NOMO-1 treated with dmso at 0.1 percent for 144 hours (cell line): ENCODE measurements around the gene EXTL1.
"Not testable (repeated sequence)": the region's sequence is repeated elsewhere in the genome, so short reads cannot be mapped to it uniquely, and the experiment has no call there.

Experiments
- DNase-seq: peaks from one replicate; lab custom pipeline; 2025; ENCODE audit not compliant: unreplicated experiment; lab: John Stamatoyannopoulos, UW

Gene EXTL1, protein sequence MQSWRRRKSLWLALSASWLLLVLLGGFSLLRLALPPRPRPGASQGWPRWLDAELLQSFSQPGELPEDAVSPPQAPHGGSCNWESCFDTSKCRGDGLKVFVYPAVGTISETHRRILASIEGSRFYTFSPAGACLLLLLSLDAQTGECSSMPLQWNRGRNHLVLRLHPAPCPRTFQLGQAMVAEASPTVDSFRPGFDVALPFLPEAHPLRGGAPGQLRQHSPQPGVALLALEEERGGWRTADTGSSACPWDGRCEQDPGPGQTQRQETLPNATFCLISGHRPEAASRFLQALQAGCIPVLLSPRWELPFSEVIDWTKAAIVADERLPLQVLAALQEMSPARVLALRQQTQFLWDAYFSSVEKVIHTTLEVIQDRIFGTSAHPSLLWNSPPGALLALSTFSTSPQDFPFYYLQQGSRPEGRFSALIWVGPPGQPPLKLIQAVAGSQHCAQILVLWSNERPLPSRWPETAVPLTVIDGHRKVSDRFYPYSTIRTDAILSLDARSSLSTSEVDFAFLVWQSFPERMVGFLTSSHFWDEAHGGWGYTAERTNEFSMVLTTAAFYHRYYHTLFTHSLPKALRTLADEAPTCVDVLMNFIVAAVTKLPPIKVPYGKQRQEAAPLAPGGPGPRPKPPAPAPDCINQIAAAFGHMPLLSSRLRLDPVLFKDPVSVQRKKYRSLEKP

DNA sequence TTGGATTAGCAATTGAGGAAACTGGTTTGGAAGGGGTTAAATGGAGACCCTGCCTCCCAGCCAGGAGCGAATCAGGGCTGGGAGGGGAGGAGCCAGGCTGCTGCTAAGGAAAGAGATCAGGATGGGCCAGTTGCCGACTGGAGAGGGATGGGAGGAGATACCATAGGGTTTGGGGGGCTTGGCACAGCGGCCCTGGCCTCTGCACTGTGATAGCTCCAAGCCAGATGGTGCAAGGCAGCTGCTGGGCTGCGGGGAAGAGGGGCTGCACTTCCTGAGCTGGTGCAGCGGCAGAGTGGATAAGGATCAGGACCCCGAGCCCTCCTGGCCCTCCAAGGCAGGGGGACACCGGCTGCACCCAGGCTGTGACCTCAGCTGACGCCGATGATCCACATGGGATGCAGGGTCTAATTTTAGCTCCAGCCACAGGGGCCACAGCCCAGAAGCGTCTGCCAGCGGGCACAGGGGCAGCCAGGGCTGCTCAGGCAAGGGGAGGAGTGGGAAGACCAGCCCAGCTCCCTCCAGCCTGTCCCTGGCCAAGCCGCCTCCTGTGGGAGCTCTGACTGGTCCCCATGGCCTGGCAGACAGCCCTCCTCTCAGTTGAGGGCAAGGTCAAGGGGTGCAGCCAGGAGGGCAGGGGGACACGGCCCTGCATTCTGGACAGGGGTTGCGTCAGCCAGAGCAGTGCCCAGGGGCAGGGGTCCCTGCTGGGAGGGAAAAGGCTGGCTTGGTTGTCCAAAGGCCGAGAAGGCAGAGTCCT, at the start of gene EXTL1:
TSS of gene EXTL1 (plus strand) at position 129 of the 757 bp plus-strand sequence. CDS start 872 bp downstream, outside the sequence.
- DNase-seq, result no peak

DNA sequence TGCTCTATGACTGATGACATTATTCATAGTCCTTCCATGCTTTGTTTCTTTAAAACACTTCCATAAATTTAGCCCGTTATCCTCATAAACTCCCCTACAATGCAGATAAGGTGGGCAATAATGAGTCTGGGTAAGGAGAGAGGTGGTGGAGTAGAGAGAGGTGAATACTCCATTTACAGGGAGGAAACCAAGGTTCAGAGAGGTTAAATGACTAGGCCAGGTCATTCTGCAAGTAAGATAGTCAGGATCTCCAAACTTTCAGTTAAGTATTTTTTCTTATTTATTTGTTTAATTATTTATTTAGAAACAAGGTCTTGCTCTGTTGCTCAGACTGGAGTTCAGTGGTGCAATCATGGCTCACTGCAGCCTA, 49.8 kb upstream of the EXTL1 start:
- DNase-seq, result no peak

DNA sequence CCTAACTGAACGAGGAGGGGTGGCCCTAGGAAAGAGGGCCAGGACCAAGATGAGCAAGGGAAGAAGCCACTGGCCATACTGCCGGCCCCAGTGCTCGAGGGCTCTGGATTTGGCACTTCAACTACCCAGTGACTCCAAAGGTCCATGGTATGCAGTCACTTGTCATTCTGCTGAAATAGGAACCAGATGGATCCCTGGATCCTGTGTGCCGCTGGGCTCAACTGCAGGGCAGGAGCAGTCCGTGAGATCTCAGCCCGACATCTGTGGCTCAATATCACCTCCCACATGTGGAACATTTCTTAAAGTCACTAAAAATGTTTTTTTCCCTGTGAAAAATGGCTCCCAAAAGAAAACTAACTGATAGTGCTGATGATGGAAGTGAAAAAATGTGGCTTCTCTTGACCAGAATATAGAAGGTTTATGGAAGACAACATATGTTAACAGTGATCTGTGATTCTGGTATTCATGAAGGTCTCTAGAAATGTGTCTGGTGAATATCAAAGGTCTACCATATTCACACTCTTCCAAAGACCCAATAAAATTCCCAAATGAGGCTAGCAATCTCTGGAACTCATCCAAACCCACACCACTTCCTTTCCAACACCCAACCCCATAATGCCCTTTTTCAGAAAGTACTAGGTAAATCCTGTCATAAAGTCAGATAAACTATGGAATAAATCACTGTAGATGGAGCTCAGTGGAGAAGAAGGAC, 47.8 kb upstream of the EXTL1 start:
- DNase-seq, result no peak

DNA sequence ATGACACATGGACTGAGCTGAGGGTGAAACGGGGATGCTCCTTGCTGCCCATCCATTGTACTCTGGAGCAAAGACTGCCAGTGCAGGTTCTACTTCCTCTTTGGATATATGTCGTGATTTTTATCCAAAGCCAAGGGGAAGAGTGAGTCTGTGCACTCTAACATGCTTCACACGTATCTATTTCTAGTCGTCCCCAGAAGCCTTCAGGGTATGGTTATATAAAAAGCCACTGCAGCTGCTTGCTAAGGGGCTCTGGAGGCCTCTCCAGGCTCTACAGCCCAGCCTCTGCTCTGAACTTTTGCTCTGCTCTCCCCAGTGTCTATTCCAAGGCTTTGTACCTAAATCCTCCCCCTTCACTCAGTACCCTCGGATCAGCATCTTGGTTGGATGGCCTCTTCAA, 43.8 kb upstream of the EXTL1 start:
- DNase-seq, result no peak

DNA sequence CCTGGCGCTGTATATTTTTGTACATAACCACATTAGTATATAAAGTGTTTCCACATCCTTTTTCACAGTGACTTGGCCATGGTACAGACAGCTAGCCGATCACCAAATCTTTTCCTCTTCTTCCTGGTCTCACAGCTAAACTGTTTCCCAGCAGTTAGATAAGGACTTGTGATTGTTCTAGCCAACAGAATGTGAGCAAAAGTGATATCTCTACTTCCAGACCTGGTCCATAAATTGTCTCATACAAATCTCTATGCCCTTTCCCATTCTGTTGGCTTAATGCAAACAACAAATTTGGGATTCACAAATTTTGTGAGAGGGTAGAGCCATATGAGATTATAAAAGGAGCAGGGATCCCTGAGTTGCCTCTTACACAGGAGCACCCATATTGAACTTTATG, 43.2 kb upstream of the EXTL1 start:
- DNase-seq, result no peak

DNA sequence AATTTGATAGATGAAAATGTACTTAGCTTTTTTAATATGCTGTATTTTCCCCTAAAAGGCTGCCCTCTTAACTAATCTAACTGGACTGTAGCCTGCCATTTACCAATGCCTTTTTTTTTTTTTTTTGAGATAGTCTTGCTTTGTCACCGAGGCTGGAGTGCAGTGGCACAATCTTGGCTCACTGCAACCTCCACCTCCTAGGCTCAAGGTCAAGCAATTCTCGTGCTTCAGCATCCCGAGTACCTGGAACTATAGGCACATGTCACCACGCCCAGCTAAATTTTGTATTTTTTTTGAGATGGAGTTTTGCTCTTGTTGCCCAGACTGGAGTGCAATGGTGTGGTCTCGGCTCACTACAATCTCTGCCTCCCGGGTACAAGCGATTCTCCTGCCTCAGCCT, 42.4 kb upstream of the EXTL1 start:
- DNase-seq, result no peak

DNA sequence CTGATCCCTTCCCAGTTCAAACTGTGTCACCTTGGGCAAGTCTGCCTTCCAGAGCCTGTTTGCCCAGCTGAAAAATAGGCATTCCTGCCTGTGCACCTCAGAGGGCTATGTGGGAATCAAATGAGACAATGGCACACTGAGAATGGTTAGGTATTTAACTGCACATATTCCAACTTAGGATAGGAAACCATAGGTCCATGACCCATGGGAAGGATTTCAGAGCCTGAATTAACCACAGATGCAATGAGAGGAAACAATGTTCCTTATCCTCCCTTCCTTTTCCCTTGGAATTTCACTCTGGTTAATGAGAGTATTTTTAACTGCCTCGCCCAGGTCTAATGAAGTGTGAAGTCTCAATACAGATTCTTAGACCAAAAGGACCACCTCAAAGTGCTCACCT, 36.4 kb upstream of the EXTL1 start:
- DNase-seq, result no peak

DNA sequence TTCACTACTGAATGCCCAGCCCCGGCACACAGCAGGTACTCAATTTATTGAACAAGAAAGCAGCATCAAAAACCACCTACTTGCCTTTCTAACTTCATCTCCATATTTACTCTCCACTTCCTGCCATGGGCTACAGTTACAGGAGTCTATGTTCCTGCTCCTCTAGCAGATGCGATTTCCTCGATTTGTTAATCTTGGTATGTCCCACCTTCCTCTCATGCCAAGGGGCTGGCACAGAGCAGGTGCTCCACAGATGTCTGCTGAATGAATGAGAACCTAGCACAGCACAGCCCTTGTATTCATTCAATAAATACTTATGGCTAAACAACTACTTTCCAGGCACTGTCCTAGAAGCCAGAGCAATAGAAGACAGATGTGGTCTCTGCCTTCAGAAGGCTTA, 35.9 kb upstream of the EXTL1 start:
- no peak for DNase-seq

DNA sequence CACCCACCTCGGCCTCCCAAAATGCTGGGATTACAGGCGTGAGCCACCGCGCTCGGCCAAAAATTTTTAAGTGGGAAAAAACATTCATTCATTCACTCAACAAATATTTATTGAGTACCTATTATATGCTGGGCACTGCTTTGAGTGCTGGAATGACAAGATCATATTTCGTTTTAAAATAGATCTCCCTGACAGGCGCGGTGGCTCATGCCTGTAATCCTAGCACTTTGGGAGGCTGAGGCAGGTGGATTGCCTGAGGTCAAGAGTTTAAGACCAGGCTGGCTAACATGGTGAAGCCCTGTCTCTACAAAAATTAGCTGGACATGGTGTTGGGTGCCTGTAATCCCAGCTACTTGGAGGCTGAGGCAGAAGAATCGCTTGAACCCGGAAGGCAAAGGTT, 34.8 kb upstream of the EXTL1 start:
- DNase-seq, result not testable (repeated sequence)

DNA sequence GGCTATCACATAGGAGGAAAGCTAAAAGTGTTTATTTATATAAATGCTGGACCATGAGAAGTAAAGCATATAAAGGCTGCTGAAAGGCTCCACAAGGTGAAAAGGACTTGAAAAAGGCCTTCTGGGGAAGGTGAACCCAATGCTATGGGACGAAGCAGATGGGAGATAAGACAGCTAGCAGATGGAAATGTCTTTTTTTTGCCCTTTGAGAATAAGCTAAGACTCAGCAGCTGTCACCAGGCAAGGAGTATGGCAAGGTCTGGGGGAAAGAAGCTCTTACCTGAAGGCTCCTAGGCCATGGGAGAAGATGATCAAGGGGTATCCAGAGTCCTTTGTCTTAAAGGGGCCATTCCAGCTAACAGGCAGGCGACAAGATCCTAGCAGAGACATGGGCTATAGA, 33.6 kb upstream of the EXTL1 start:
- no peak for DNase-seq

DNA sequence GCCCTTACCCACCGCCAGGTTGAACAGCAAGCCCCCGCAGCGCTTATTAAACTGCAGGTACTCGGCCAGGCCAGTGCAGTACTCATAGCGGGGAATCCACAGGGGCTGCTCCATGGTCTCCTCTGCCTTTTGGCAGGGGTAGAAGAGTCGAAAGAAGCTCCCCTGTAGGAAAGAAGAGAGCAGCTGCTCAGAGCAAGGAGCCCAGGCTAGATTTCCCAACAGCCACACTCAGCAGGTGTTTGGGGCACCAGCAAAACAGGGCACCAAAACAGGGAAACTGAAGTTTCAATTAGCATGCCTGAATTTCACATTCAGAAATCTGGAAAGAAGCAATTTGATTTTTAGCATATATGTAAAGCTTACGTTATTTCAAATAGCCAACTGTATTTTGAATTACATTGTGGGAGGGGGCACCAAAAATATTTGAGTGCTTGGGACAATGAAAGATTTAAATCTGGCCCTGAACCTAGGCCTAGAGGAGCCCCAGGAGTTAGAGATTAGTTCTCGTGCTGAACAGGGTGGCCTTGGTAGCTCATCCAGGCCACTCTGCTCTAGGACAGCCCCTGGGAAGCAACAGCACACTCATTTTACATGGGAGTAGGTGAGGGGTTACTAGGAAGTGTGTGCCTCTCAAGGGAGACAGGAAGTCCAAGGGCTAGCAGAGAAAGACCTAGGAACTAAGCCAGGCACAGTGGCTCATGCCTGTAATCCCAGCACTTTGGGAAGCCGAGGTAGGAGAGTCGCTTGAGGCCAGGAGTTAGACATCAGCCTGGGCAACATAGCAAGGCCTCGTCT, 31.9 kb upstream of the EXTL1 start:
- DNase-seq, result no peak

DNA sequence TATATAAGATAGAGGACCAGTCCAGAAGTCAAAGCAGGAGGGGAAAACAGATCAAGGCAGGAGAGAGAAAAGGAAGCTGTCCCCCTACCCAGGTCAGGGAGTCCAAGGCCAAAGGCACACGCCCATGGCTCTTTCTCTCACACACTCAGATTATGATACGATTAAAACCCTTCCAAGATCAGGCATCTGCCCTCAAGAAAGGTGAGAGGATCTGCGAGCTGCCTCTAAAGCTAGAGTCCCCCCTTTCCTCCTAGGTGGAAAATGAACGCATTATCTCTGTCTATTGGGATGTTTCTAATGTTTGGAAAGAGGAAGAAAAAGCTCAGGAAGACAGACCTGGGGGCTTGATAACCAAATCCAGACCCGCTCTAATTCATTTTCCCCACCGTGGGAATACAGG, 31.3 kb upstream of the EXTL1 start:
- no peak for DNase-seq

DNA sequence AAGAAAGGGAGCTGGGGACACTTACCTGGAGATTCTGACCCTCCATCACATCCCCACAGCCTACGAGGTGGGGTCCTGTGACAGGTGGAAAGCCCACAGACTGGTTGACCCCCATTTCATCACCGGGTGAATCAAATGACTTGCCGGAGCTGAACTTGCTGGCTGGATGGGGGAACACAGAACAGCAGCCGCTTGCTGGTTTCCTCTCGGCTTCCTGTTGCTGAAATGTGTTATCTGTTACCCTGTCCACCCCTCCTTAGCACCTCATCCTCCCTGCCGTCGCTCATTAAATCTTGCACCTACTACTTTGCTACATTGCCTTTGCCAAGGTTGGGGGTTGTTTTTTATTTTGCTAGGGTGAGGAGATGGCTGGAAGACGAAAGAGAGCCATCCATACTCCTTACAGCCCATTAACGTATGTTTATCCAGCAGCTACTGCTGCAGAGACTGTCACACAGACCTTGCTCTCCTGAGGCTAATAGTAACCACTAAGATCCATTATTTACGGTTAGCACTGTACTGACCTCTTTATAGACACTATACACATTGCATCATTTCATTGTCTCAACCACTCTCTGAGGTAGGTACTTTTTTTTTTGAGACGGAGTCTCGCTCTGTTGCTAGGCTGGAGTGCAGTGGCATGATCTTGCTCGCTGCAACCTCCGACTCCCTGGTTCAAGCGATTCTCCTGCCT, 30.7 kb upstream of the EXTL1 start:
- no peak for DNase-seq

DNA sequence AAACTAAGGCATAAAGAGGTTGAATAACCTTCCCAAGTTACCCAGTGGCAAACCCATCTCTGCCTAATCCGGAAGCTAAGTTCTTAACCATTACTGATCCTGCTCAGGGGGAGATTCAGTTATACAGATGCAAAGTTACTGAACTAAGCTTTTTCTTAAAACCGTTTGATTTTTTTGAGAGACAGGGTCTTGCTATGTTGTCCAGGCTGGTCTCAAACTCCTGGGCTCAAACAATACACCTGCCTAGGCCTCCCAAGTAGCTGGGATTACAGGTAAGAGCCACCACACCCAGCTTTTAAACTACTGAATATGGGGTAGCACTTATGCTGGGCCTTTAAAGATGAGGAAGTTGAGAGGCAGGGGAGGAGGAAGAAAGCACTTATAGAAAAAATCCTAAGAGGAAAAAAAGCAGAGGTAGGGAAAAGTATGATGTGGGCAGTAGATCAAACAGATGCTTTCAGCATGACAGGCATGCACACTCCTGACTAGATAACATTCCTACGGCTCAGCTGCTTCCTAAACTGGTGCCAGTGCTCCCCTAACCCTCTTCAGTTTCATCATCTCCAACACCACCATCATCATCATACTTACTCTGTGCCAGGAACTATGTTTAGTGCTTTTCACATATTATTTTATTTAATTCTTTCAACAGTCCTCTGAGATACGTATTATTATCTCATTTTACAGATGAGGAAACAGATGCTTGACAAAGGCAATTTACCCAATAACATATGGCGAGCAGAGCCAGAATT, 29.5 kb upstream of the EXTL1 start:
- no peak for DNase-seq

DNA sequence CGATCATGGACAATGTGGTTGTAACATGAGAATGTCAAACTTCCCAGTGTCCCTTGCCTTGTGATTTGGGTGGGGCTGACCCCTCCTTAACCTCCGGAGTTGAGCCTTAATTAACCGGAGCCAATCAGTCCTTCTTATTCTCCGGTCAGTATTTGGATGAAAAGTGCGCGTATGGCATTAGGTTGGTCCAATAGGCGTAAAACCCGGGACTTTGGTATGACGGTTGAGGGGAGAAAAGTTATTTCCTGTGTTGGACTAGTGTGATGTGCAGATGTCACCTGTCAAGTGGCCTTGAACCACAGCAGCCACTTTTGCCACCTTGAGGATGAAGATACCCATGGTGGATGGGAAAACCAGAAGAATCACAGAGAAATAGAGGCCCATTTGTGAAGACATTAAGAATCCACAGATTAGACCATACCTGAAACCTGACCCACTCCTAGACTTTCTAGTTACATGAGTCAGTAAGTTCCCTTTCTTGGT, 28.8 kb upstream of the EXTL1 start:
- no peak for DNase-seq

DNA sequence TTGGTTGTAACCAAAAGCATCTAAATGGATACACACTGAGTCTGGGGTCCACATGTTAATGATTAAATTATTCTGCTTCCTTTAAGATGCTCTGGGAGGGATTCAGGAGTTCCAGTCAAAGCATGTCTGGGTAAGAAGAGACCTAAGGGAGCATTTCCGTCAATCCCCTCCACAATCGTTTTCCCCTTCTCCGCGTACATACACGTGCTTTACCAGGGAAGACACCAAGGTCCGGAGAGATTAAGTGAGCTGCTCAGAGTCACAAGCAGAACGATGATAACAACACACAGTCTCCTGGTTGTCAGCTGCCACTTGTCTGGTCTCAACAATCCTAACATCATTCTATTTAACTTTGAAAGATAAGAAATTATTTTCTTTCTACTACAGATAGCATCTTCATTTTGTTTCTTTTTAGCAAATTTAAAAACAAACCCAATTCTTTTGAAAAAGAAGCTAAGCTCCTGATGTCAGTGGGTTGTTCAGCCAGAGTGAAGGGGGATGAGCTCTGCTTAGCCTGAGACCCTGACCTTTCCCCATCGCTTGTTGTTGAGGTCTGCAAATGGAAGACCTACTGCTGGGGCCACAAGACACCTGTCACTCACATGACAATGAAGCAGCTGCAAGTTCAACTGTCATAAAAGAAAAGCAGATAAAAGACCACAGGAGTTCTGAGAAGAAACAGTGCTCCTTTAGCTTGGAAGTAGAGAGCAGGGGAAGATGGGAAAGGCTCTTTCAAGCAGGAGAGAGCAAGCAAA, 28.2 kb upstream of the EXTL1 start:
- DNase-seq, result no peak

DNA sequence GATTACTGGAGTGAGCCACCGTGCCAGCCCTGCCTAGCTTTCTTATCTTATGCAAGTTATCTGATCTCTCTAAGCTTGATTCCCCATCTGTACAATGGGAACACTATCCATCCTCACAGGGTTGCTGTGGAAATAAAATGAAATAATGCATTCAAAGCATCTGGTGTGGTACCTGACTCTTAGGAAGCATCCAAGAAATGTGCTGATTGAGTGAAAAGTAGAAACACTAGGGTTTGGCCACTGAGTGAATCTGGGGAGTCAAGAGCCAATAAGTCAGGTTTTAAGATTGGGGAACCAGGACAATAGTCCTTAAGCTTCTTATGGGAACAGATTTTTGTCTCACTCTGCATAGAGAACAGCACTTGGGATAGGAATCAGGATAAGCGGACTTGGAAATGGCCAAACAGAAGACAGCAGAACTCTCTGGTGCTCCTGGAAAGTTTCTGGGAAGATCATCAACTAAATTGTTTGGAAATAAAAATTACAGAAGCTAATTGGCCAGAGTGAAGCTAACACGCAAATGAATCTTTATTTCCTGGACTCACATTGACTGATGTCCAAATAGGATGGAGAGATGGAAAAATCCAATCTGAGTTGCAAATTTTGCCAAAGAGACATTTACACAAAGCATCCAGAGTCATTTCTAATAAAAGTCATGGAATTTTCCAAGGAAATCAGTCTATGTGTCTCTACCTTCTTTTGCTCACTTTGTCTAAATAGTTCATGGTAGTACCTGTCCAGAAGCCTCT, 27.0 kb upstream of the EXTL1 start:
- DNase-seq, result no peak
